ENCODE results near the gene DOCK3.

DNA sequence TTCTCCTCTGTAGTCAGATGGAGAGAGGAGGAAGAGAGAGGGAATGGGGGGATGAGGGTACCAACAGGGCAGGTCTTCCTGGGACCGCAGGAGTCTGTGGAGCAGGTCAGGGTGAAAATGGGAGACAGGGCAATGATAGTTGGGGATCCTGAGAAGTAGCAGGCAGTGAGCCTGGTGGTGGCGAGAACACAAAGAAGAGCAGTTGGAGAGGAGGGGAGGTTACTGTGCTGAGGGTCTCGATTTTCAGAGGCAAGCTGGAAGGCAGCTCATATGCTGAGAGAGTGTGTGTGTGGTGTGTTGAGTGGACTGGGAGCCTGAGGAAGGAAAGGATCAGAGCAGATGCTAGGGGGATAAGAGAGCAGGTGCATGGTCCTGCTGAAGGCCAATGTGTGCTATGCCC is 2.1 kb upstream of the DOCK3 start:
- no peak for TF ChIP-seq CTCF (IDR thresholded peaks at IDR 0.05)
- no peak for TF ChIP-seq POLR2A (IDR thresholded peaks at IDR 0.05)
- no peak for TF ChIP-seq EP300 (IDR thresholded peaks at IDR 0.05)

Measured in ovary (tissue), 3 donors.